GM10248 (cell line): ENCODE measurements around the gene OAS1.

Source experiments
- CTCF ChIA-PET: fragments of 300-600 bp; sonication (Branson Sonifier 250); formaldehyde crosslinking; extraction: SDS; loops from one replicate; lab custom pipeline; 2021; ENCODE audit warnings: antibody characterized with exemption; lab: Yijun Ruan, JAX
- POLR2A ChIA-PET: fragments of 350-650 bp; sonication (Branson Sonifier 250); formaldehyde crosslinking; extraction: SDS; loops from one replicate; lab custom pipeline; 2020; ENCODE audit warnings: antibody characterized with exemption; lab: Yijun Ruan, JAX
- DNase-seq: peaks from one replicate; pipeline ENCODE4 v3.0.0; 2012; ENCODE audit errors: extremely low spot score
- TF ChIP-seq, protein P1 (sequence below): IDR thresholded peaks from 2 replicates; pipeline ENCODE4 v1.5.1; 2012; ENCODE audit warnings: mild to moderate bottlenecking, low read depth; ENCODE audit errors: extremely low read depth, missing control alignments, control extremely low read depth

OAS1 gene

DNA sequence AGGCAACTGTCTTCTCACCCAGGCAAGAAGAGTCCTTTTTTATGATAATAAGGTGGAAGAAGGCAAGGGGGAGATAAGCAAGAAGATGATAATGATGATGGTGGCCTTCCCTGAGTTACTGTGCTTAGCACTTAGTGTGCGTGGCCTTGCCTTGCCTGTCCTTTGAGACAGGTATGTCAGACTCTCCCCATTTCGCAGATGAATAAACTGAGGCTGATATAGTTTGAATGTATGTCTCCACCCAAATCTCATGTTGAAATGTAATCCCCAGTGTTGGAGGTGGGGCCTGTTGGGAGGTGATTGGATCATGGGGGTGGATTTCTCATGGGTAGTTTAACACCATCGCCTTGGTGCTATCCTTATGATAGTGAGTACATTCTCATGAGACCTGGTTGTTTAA, 23.0 kb downstream of the OAS1 start:
- CTCF ChIA-PET = interaction anchor here (2.5 kb wide), 1 partner anchor 29 kb away, joined by 5 read pairs; no protein-coding TSS in a partner anchor
- TF ChIP-seq, protein P1, sequence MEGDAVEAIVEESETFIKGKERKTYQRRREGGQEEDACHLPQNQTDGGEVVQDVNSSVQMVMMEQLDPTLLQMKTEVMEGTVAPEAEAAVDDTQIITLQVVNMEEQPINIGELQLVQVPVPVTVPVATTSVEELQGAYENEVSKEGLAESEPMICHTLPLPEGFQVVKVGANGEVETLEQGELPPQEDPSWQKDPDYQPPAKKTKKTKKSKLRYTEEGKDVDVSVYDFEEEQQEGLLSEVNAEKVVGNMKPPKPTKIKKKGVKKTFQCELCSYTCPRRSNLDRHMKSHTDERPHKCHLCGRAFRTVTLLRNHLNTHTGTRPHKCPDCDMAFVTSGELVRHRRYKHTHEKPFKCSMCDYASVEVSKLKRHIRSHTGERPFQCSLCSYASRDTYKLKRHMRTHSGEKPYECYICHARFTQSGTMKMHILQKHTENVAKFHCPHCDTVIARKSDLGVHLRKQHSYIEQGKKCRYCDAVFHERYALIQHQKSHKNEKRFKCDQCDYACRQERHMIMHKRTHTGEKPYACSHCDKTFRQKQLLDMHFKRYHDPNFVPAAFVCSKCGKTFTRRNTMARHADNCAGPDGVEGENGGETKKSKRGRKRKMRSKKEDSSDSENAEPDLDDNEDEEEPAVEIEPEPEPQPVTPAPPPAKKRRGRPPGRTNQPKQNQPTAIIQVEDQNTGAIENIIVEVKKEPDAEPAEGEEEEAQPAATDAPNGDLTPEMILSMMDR = no peak
- DNase-seq = no peak
- POLR2A ChIA-PET = no interaction called here

DNA sequence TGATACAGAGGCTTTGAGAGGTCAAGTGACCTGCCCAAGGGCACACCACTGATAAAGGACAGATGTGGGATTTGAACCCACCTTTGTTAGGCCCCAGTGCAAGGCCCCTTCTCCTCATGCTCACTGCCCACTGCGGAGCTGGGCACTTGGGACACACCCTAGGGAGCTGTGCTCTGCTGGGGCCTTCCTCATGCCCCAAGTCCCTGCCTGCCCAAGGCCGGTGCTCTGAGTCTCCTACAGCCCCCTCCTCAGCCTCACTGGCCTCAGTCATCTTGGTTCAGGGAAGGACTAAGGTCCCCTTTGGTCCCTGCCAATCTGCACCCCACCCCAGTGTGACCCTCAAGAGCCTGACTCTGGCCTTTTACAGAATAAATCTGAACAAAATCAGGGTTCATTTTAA, 23.6 kb downstream of the OAS1 start:
- TF ChIP-seq, protein P1 = no peak
- ChIA-PET POLR2A (no interaction called here), CTCF (interaction anchor here (1.1 to 1.4 kb wide), 3 partner anchors 29 to 58 kb away, joined by 3 to 4 read pairs (median 3); partner anchors contain the start of gene OAS2)
- no peak for DNase-seq

DNA sequence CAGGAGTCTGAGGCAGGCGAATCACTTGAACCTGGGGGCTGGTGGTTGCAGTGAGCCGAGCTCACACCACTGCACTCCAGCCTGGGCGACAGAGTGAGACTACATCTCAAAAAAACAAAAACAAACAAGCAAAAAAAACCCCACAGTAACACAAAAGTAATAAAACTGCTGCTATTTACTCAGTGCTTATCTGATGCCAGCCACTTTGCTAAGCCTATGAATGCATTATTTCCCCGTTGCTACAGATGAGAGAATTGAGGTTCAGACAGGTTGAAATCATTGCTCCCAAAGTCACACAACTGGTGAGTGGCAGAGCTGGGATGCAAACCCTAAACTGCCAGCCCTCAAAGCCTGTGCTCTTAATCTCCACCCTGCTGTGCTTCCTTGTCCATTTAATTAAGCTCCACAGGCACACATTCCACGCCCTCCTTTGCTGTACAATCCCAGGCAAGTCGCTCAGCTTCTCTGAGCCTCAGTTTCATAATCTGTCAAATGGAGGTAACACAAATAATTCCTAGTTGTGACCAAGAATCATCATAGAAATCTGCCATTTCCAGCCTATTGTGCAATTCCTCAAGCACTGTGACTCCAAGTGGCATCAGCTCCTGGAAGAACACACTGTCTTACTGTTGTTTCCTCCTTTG, 25.8 kb downstream of the OAS1 start:
- CTCF ChIA-PET = interaction anchor here (1.1 to 1.8 kb wide), 3 partner anchors 12 to 99 kb away, joined by 3 read pairs; no protein-coding TSS in a partner anchor
- POLR2A ChIA-PET = no interaction called here

DNA sequence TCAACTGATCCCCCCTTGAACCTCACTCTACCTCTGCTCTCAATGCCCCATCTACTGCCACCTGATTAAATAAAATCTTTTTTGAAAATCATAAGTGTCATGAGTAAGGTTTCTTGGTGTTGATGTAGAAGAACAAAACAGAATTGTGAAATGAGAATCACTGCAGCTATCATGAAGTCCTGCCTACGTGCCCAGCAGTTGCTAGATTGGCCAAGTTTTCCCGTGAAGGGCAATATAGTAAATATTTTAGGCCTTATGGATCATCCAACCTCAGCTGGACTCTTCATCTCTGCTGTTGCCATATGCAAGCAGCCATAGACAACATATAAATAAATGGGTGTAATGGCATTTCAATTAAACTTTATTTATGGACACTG, 26.4 kb downstream of the OAS1 start:
- DNase-seq = no peak
- TF ChIP-seq, protein P1 = no peak
- POLR2A ChIA-PET = no interaction called here
- CTCF ChIA-PET = interaction anchor here (1.3 kb wide), 1 partner anchor 60 kb away, joined by 3 read pairs; no protein-coding TSS in a partner anchor

More for the DNA sequence above, 25.8 kb downstream of the OAS1 start:
- DNase-seq = no peak
- TF ChIP-seq, protein P1 = no peak

DNA sequence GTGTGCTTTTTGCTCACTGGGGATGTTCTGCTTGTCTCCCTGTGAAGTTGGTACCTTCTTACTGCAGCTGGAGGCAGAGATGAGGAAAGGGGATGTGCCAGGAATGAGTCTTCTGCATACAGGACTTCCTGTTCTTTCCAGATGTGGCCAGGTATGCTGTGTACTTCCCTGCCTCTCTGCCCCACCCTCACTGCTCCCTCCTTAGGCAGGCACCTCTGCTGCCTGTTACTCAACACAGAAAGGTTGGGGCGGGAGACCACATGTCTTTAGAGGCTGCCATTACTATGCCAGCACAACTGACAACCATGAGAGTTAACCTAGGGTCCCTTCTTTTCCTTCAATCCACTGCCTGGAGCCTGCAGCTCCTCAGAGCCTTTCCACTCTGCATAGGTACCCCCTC, 29.5 kb downstream of the OAS1 start:
- DNase-seq = no peak
- POLR2A ChIA-PET = no interaction called here
- TF ChIP-seq, protein P1 = no peak
- CTCF ChIA-PET = no interaction called here

DNA sequence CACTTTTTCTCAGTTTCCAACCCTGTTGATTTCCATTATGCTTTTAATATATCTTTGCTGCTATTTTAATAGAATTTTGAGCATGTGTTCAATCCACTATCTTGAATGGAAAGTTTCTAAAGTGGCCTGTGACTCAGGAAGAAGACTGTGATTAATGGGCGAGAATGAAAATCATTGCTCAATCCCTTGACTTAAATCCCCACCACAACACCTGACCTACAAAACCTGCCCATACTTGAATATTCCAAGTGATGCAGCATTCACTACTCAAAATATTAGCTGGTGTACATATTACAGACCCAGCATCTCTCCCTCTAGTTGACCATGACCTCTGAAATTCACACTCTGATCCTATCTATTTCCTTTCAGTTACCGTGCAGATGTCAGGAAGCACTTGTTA, 30.2 kb downstream of the OAS1 start:
- TF ChIP-seq, protein P1 = no peak
- ChIA-PET CTCF (interaction anchor here (1.1 to 1.6 kb wide), 5 partner anchors 12 to 56 kb away, joined by 3 to 11 read pairs (median 4); no protein-coding TSS in a partner anchor), POLR2A (no interaction called here)
- DNase-seq = no peak
